DMS79 treated with DMSO at 0.1 percent for 48 hours (cell line): ENCODE measurements around the gene PRX.
"Not testable (repeated sequence)": the region's sequence is repeated elsewhere in the genome, so short reads cannot be mapped to it uniquely, and the experiment has no call there.

Experiments
- DNase-seq: peaks from one replicate; lab custom pipeline; 2025; lab: John Stamatoyannopoulos, UW

The PRX gene

GRCh38 chr19:40413291-40413845 lies at the start of gene PRX:
Gene PRX, minus strand, starts transcription at chr19:40413378. Its CDS starts 5,446 bp downstream, at chr19:40407932.
- no peak for DNase-seq

GRCh38 chr19:40461669-40462221 lies 48.6 kb upstream of the PRX start:
- DNase-seq, result no peak

- no peak for DNase-seq
Measured at GRCh38 chr19:40460185-40460584, 47.0 kb upstream of the PRX start.

GRCh38 chr19:40458597-40458974 lies 45.4 kb upstream of the PRX start:
- DNase-seq, result no peak

- no peak for DNase-seq
Measured at GRCh38 chr19:40457953-40458596, 44.9 kb upstream of the PRX start.

- DNase-seq, result no peak
Measured at GRCh38 chr19:40457048-40457447, 43.9 kb upstream of the PRX start.

GRCh38 chr19:40453943-40454342 lies 40.8 kb upstream of the PRX start:
- not testable (repeated sequence) for DNase-seq

- DNase-seq, result no peak
Measured at GRCh38 chr19:40453151-40453735, 40.1 kb upstream of the PRX start.

- no peak for DNase-seq
Measured at GRCh38 chr19:40452016-40452415, 38.8 kb upstream of the PRX start.

GRCh38 chr19:40450664-40451063 lies 37.5 kb upstream of the PRX start:
- DNase-seq, result no peak

- no peak for DNase-seq
Measured at GRCh38 chr19:40449506-40449905, 36.3 kb upstream of the PRX start.

- no peak for DNase-seq
Measured at GRCh38 chr19:40446263-40446784, 33.1 kb upstream of the PRX start.

GRCh38 chr19:40445780-40446262 lies 32.6 kb upstream of the PRX start:
- DNase-seq, result no peak

GRCh38 chr19:40444825-40445312 lies 31.7 kb upstream of the PRX start:
- DNase-seq, result no peak

- peak; percentile 94 for DNase-seq
Measured at GRCh38 chr19:40444000-40444824, 31.0 kb upstream of the PRX start, which contains the start of gene SERTAD3. Gene SERTAD3, minus strand, starts transcription at chr19:40444335. Its CDS starts 2,255 bp downstream, at chr19:40442080.

- peak; percentile 92 for DNase-seq
Measured at GRCh38 chr19:40443131-40443999, 30.2 kb upstream of the PRX start.

- no peak for DNase-seq
Measured at GRCh38 chr19:40442328-40443130, 29.4 kb upstream of the PRX start.

GRCh38 chr19:40441719-40442253 lies 28.6 kb upstream of the PRX start:
- DNase-seq, result no peak

- DNase-seq, result no peak
Measured at GRCh38 chr19:40438284-40438683, 25.1 kb upstream of the PRX start.
